Measurements from ENCODE around the gene MCTP2. TPM values are rescaled to one million over a fixed set of nuclear protein-coding genes. Genes with fewer than 3 reads are reported as not detected.

MCTP2 gene
- polyA plus RNA-seq, 1 experiment, result 18.1 TPM

DNA sequence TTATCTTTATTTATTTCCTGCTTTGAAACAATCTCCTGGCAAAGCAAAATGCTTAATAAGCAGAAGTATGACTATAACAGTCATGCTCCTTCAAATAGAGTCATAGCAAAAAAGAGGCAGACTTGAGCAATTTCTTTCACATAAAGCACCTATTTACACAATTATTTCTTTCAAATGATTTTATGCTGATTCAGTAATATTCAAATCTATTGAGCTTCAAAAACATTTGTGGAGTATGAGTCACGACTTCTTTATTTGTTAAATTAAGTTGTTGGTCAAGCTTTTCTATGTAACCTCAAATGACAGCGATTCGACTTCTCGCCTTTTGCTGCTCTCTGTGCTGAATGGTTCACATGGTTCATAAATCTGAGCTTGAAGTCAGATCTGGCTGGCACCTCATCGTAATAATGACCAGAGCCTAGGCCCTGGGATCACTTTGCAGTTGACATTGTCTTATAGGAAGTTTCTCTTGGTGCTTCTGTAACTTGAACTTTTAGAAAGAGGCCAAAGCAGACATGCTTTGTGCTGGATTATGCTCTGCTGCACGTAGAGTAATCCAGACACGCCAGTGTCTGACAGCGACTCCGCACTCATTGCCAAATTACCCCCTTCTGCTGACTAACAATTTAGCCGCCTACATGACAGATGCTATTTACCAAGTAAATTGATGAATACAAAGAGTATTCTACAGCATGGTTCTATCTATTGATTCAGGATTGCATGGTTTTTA, 139.0 kb downstream of the MCTP2 start:
- no peak for DNase-seq (ENCODE audit: low read depth, low spot score)
- TF ChIP-seq, protein P1, sequence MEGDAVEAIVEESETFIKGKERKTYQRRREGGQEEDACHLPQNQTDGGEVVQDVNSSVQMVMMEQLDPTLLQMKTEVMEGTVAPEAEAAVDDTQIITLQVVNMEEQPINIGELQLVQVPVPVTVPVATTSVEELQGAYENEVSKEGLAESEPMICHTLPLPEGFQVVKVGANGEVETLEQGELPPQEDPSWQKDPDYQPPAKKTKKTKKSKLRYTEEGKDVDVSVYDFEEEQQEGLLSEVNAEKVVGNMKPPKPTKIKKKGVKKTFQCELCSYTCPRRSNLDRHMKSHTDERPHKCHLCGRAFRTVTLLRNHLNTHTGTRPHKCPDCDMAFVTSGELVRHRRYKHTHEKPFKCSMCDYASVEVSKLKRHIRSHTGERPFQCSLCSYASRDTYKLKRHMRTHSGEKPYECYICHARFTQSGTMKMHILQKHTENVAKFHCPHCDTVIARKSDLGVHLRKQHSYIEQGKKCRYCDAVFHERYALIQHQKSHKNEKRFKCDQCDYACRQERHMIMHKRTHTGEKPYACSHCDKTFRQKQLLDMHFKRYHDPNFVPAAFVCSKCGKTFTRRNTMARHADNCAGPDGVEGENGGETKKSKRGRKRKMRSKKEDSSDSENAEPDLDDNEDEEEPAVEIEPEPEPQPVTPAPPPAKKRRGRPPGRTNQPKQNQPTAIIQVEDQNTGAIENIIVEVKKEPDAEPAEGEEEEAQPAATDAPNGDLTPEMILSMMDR (IDR thresholded peaks at IDR 0.05; ENCODE audit: low read depth, low read length), result no peak
- POLR2A ChIA-PET, result no interaction called here

DNA sequence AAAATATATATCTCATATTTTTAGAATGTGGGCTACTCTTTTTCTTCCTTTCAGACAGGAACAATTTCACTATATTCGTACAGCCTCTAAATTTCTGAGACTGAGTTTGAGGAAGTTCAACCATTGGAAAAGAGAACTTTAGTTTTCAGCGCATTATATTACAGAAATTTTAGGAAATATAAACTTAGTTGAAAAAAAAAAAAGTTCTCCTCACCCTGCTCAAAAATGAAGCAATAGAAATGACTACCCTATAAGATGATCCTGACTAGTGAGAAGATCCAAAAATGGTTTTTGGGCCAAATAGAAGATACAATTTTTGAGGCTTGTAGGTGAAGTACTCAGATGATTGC, 139.6 kb downstream of the MCTP2 start:
- no peak overlapping the region for H3K27ac ChIP-seq (ENCODE audit: low read depth, low read length)
- ChIA-PET CTCF (interaction anchor here (1.6 kb wide), 1 partner anchor 47 kb away, joined by 4 read pairs; no protein-coding TSS in a partner anchor), POLR2A (no interaction called here)
- no peaks in the 10 kb centered on the region for H3K9me3 ChIP-seq (ENCODE audit: control insufficient read depth, insufficient read depth, low read length)
- H3K4me3 ChIP-seq (ENCODE audit: low read depth, low read length), result no peak overlapping the region
- TF ChIP-seq, protein P1 (IDR thresholded peaks at IDR 0.05; ENCODE audit: low read depth, low read length), result no peak
- no peak for DNase-seq (ENCODE audit: low read depth, low spot score)
- no peaks in the 10 kb centered on the region for H3K27me3 ChIP-seq (ENCODE audit: control insufficient read depth, insufficient read depth, low read length)

More for the DNA sequence above, 139.0 kb downstream of the MCTP2 start:
- H3K9me3 ChIP-seq (ENCODE audit: control insufficient read depth, insufficient read depth, low read length), result no peaks in the 10 kb centered on the region
- CTCF ChIA-PET, result interaction anchor here (1.0 to 1.9 kb wide), 3 partner anchors 11 to 46 kb away, joined by 3 to 5 read pairs (median 4); no protein-coding TSS in a partner anchor
- no peak overlapping the region for H3K27ac ChIP-seq (ENCODE audit: low read depth, low read length)
- H3K4me3 ChIP-seq (ENCODE audit: low read depth, low read length), result no peak overlapping the region
- H3K27me3 ChIP-seq (ENCODE audit: control insufficient read depth, insufficient read depth, low read length), result no peaks in the 10 kb centered on the region

DNA sequence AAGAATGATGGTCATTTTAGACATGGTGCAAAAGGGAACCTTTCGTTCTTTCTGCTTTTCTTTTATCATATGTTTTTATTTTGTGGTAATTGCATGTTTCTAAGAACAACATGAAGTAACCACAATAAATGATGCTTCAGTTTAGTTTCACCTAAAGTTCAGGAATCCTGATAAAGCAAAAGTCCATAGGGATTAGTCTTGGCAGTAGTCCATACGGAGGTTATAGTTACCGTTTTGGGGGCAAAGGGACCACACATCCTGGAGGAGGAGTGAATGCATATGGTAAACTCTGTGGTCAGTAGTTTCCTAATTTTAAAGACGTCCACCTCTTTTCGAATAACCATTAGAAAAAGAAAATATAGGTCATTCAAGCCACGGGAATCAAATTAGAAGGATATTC, 141.5 kb downstream of the MCTP2 start:
- H3K9me3 ChIP-seq (ENCODE audit: control insufficient read depth, insufficient read depth, low read length), result no peaks in the 10 kb centered on the region
- H3K27ac ChIP-seq (ENCODE audit: low read depth, low read length), result no peak overlapping the region
- TF ChIP-seq, protein P1 (IDR thresholded peaks at IDR 0.05; ENCODE audit: low read depth, low read length), result no peak
- ChIA-PET POLR2A (no interaction called here), CTCF (no interaction called here)
- DNase-seq (ENCODE audit: low read depth, low spot score), result no peak
- no peaks in the 10 kb centered on the region for H3K27me3 ChIP-seq (ENCODE audit: control insufficient read depth, insufficient read depth, low read length)
- H3K4me3 ChIP-seq (ENCODE audit: low read depth, low read length), result no peak overlapping the region

DNA sequence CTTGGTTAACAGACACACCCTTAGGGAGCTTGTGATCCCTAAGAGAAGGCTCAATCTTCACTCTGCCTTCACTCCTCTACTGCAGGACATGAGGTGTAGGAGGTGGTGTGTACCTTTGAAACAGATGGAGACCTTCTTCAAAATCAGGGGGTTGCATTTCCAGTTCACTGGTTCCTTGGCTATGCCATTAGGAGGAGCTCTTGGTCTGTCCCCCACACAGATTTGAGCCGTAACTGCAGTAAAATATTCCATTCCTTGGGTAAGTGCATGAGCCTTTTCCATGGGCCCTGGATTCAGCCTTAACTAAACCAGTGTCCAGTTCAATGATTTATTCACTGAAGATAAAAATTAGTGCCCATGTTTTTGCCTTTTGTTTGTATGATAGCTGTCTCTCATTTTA, 144.6 kb downstream of the MCTP2 start:
- TF ChIP-seq, protein P1 (IDR thresholded peaks at IDR 0.05; ENCODE audit: low read depth, low read length), result no peak
- H3K9me3 ChIP-seq (ENCODE audit: control insufficient read depth, insufficient read depth, low read length), result no peaks in the 10 kb centered on the region
- H3K27me3 ChIP-seq (ENCODE audit: control insufficient read depth, insufficient read depth, low read length), result no peaks in the 10 kb centered on the region
- no peak overlapping the region for H3K27ac ChIP-seq (ENCODE audit: low read depth, low read length)
- ChIA-PET POLR2A (no interaction called here), CTCF (interaction anchor here (1.3 kb wide), 1 partner anchor 52 kb away, joined by 3 read pairs; no protein-coding TSS in a partner anchor)
- no peak for DNase-seq (ENCODE audit: low read depth, low spot score)
- no peak overlapping the region for H3K4me3 ChIP-seq (ENCODE audit: low read depth, low read length)

DNA sequence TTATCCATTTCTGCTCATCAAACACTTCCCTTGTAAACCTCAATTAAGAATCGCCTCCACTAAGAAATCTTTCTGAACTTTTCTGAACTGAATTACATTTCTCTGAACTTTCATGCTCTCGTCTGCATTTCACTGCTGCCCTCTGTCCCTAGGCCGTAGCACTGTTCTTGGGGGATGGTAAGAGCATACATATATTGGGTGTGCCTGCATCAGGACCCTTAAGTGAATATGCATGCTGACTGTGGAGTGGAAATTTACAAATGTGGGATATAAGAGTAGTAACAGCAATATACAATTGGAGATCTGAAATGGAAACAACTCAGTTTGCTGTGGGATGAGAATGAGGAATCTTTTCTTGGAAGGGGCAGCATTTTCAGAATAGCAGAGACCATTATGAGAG, 148.6 kb downstream of the MCTP2 start:
- H3K4me3 ChIP-seq (ENCODE audit: low read depth, low read length), result no peak overlapping the region
- DNase-seq (ENCODE audit: low read depth, low spot score), result no peak
- H3K27ac ChIP-seq (ENCODE audit: low read depth, low read length), result no peak overlapping the region
- ChIA-PET CTCF (interaction anchor here (1.1 kb wide), 1 partner anchor 33 kb away, joined by 3 read pairs; no protein-coding TSS in a partner anchor), POLR2A (no interaction called here)
- H3K9me3 ChIP-seq (ENCODE audit: control insufficient read depth, insufficient read depth, low read length), result no peaks in the 10 kb centered on the region
- no peaks in the 10 kb centered on the region for H3K27me3 ChIP-seq (ENCODE audit: control insufficient read depth, insufficient read depth, low read length)
- TF ChIP-seq, protein P1 (IDR thresholded peaks at IDR 0.05; ENCODE audit: low read depth, low read length), result no peak
